Fibroblast of villous mesenchyme (primary cell): ENCODE measurements around the gene CDC42EP2. TPM values are rescaled to one million over a fixed set of nuclear protein-coding genes. Genes with fewer than 3 reads are reported as not detected.

ENCODE experiments used
- DNase-seq: peaks from one replicate; pipeline ENCODE4 v3.0.0-alpha.2; 2010; ENCODE audit warnings: low read depth
- H3K4me3 ChIP-seq: 2 replicates; pipeline ENCODE4 v1.5.1; 2011; ENCODE audit warnings: low read depth, mild to moderate bottlenecking, low read length
- total RNA-seq: library from RNA; depleted of rRNA; stranded (reverse); fragments of >200 nt; gene quantifications from 2 replicates; pipeline ENCODE4 v1.2.3, GENCODE V29; 2012
- TF ChIP-seq, protein P1 (sequence below): IDR thresholded peaks from 2 replicates; pipeline ENCODE4 v1.5.1; 2012; ENCODE audit warnings: low read depth, mild to moderate bottlenecking, low read length; ENCODE audit not compliant: insufficient read depth

CDC42EP2 gene
- total RNA-seq, 1 donor: 32.8 TPM

DNA sequence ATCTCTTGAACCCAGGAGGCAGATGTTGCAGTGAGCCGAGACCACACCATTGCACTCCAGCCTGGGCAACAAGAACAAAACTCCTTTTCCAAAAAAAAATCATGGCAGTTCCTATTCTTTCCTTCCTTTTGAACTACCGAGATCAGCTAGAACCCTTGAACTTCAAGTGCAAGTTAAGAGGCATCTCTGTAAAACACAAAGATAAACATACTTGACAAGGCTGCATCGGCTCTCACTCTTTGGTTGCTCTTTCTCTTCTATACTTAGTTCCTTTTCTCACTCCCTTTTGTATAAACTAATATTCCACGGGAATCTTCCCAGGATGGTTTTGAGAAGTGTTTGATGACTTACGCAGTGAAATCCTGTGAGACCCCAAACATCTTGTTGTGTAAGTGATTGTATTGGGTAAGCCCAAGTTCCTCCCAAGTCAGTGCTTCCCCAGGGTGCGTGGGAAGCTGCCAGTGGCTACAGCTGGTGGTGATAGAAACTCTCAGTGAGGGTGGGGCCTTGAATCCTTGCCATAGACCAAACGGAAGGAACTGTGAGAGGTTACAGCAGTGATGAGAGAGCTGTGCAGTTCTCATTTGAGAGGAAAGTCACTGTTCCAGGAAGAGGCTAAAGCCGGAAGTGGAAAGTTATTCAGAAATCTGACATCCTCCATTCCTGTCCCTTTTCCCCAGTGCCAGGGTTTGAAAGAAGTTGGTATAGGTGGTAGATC, 24.1 kb upstream of the CDC42EP2 start:
- TF ChIP-seq, protein P1, sequence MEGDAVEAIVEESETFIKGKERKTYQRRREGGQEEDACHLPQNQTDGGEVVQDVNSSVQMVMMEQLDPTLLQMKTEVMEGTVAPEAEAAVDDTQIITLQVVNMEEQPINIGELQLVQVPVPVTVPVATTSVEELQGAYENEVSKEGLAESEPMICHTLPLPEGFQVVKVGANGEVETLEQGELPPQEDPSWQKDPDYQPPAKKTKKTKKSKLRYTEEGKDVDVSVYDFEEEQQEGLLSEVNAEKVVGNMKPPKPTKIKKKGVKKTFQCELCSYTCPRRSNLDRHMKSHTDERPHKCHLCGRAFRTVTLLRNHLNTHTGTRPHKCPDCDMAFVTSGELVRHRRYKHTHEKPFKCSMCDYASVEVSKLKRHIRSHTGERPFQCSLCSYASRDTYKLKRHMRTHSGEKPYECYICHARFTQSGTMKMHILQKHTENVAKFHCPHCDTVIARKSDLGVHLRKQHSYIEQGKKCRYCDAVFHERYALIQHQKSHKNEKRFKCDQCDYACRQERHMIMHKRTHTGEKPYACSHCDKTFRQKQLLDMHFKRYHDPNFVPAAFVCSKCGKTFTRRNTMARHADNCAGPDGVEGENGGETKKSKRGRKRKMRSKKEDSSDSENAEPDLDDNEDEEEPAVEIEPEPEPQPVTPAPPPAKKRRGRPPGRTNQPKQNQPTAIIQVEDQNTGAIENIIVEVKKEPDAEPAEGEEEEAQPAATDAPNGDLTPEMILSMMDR: no peak
- peak; percentile 100 for DNase-seq
- H3K4me3 ChIP-seq: peak overlapping the region; percentile 30

- DNase-seq: peak; percentile 90
- peak overlapping the region; percentile 46 for H3K4me3 ChIP-seq
- TF ChIP-seq, protein P1: no peak
These were observed 23.1 kb upstream of the CDC42EP2 start for GRCh38 chr11:65291613-65292012.

DNA sequence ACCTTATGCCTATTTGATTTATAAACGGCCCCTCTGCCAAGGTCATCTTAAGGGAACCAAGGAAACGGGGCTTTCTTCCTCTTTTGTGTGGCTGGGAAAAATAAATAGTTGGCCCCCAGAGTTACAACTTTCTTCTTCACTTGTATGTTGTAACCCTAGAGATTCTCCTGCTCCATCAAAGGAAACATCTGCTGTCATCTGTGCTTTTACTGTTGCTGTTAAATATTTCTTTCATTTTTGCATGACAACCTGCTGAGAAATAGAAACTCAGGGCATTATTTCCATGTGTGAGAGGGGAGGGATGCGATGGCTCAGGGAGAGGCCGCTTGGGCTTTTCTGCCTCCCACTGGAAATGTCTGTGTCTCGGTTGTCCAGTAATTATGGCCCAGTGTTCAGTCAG, 21.8 kb upstream of the CDC42EP2 start:
- peak; percentile 74 for DNase-seq
- TF ChIP-seq, protein P1: no peak
- no peak overlapping the region for H3K4me3 ChIP-seq

GRCh38 chr11:65293909-65294381, 20.7 kb upstream of the CDC42EP2 start:
- DNase-seq: peak; percentile 79
- TF ChIP-seq, protein P1: no peak
- no peak overlapping the region for H3K4me3 ChIP-seq

- TF ChIP-seq, protein P1: no peak
- no peak overlapping the region for H3K4me3 ChIP-seq
- DNase-seq: no peak
These were observed 19.7 kb upstream of the CDC42EP2 start for GRCh38 chr11:65295001-65295400.

DNA sequence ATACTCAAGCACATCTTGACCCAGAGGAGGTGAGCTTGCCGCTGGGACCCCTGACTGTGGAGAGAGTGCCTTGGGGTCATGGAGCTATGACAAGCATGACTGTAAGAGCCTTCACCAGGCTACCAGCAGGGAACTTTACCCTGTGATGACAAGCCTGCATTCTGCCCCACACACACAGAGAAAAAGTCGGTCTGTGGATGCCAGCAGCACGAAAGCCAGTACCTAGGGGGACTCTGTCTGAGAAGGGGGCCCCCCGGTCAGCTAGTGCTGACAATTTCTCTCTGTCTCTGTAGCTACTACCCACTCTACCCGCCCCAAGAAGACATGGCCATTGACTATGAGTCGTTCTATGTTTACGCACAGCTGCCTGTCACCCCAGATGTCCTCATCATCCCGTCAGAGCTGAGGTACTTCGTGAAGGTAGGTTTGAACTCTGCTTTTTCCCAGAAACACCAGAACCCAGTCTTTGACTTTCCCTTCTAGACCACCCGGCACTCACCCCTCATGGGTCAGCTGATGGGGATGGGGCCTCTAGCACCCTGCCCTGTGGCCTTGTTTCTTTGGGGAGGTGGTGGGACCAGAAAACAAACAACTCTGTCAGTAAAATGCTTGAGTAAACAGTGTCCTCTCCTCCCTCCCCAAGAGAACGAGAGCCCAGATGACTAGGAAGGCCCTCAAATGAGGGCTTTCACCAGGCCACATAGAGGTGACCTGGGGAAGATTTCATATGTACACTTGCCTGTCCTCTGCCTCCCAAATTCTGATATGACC, 18.9 kb upstream of the CDC42EP2 start:
- H3K4me3 ChIP-seq: no peak overlapping the region
- TF ChIP-seq, protein P1: no peak
- DNase-seq: no peak
